HG02884 (cell line): ENCODE data around the gene TXNRD1.
"Not testable (repeated sequence)": the region's sequence is repeated elsewhere in the genome, so short reads cannot be mapped to it uniquely, and the experiment has no call there.

ENCODE experiments used
- ATAC-seq: cut with Tn5 transposase; IDR thresholded peaks from one replicate; pipeline ENCODE4 v1.9.1; 2021; ENCODE audit warnings: mild to moderate bottlenecking, moderate library complexity; ENCODE audit not compliant: unreplicated experiment

Gene TXNRD1

DNA sequence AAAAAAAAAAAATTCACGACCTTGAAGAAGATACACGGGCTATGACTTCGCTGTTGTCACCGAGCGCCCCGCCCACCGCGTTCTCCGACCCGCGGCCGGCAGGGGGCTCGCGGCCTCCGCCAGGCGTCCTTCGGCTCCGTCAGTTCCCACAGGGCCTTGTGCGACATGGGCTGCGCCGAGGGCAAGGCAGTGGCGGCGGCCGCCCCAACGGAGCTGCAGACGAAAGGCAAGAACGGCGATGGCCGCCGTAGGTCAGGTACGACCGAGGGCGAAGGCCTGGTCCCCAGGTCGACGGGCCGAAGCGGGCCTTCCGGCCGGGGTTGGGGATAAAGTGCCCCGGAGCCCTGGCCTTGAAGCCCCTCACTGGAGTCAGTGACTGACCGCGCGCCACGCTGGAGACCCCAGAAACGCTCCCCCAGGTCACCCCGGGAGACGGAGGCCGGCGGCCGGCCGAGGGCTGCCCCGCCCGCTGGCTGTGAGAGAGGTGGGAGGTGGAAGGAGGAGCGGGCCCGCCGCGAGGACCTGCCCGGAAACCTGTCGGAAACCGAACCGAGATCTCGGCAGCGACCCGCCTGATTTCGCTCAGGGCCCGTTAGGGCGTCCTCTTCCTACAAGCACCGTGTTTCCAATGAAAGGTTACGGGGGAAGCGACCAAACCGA lies at the start of gene TXNRD1:
TSS of gene TXNRD1 (plus strand) at position 142 of the 660 bp plus-strand sequence. CDS start at position 166, 24 bp downstream.
- peak; percentile 84 for ATAC-seq

DNA sequence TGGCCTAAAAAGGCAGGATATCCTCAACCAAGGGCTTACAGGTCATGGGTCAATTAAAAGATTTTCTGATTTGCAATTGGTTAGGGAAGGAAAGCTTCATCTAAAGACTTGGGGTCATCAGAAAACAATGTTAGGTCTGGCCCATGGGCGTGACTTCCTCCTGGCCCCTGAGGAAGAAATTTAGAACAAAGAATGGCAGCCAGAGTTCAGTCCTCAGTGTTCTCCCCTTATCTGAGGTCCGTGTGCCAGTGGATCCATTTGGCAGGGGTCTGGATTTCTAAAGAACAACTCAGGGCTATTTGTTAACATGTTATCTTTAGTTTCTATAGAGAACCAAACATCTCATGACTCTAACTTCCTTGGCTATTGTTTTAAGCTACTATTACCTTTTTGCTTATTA lies 49.8 kb upstream of the TXNRD1 start:
- ATAC-seq, result no peak

DNA sequence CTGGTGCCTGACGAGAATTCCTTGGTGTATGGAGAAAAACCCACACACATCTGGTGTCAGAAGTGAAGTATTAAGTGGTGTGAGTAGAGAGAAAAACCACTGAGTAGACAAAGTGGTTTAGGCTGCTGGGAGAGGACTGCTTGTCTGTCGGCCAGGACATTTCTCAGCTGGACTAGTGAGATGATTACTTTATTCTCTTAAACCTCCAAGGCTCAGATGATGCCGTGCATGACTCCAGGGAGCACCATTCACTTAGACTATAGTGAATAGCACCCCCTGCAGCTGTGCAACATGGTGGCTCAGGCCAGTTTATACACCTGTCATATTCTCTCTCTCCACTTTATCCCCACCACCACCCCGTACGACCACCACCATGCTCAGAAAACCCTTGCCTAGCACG lies 49.1 kb upstream of the TXNRD1 start:
- no peak for ATAC-seq

DNA sequence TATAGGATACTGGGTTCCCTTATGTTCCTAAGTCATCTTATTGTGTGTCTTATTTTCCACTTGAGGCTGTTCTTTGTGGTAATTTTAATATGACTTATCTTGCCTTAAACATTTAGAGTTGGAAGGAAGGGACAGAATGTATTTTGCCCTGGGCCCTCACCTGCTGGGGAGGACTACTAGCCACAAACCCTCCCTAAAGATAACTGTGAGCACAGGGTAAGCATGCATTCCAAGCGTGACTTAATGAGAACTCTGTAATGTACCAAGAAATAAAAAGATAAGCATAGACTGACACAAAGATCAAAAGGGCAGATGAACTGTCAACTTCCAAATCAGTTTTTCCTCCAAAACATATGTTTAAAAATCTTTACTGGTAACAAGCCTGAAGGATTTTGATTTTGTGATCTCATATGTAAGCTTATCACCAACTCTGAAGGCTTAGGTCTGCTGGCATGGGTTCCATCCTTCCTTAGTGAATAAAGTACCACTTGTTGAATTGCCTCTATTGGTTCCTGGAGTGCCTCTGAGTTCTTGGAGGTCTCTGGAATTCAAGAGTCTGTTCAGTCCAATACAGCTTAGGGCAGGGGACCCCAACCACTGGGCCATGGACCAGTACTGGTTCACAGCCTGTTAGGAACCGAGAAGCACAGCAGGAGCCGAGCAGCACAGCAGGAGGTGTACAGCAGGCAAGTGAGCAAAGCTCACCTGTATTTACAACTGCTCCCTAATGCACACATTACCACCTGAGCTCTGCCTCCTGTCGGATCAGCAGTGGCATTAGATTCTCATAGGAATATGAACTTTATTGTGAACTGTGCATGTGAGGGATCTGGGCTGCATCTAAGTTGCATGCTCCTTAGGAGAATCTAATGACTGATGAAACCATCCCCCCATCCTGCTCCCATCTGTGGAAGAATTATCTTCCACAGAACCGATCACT lies 47.8 kb upstream of the TXNRD1 start:
- no peak for ATAC-seq

DNA sequence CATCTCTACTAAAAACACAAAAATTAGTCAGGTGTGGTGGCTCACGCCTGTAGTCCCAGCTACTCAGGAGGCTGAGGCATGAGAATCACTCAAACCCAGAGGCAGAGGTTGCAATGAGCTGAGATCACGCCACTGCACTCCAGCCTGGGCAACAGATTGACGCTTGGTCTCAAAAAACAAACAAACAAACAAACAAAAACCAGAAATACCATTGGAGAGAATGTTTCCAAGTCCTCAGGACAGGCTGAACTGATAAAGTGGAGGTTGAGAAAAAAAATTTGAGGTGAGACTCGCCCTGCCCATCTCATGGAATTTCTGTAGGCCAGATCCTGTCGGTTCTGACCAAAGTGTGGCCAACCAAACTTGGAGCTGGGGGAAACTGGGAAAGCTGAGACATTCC lies 47.0 kb upstream of the TXNRD1 start:
- no peak for ATAC-seq

DNA sequence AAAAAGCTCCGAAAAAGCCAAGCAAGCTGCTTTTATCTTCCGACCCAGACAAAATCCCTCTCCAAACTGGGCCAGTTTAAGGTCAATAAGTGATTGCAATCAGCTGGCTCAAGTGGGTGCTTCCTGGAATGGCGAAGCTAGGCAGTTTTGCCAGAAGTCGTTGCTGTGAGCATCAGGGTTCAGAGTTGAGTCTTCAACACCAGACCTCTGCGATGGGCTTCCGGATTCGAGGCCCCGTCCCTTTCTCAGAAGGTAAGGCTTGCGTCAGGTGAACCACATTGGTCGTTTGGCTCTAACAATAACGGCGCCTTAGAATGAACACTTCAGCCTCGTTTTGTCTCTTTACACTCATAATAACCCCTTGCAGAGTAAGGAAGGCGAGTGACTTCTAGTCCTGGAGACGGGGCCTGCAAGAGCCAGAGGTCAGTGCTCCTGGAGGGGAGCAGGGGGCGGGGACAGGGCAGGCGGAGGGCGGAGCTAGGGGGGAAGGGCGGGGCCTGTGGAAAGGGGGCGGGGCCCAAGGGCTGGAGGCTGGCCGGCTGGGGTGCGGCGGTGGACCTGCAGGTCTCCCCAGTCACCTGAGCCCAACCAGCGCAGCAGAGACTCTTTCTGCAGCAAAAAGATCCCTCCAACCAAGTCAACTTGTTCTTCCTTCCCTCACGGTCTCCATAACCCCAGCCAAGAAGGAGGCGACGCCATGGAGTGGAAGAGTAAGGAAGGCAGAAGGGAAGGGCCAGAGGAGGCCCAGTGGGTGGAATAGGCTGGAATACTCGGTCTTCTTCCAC lies 43.6 kb upstream of the TXNRD1 start:
- ATAC-seq, result no peak

DNA sequence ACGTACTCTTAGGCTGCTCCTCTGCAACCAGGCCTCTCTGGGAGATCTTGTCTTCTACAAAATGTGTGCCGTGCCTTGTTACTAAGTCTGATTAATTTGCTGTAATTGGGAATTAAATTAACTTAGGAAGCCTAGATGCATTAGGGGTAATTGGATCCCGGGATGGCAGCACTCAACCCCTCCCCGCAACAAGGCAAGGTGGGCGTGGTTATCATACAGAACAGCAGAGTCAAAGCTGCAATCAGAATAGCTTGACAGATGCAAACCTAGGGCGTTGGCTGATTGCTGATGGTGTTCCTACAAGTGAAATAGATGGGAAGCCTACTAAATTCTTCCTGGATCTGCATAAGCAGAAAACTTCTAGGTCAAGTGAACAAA lies 43.0 kb upstream of the TXNRD1 start:
- ATAC-seq, result no peak

DNA sequence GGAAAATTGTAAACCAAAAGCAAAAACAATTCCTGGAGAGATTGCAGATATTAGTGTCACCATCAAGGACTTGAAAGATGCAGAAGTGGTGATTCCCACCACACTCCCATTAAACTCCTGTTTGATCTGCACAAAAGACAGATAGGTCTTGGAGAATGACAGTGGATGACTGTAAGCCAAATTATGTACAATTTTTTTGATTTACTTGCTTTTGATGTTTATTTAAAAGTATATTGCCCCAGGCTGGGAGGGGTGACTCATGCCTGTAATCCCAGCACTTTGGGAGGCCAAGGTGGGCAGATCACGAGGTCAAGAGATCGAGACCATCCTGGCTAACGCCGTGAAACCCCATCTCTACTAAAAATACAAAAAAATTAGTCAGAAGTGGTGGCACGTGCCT lies 41.8 kb upstream of the TXNRD1 start:
- ATAC-seq, result not testable (repeated sequence)

DNA sequence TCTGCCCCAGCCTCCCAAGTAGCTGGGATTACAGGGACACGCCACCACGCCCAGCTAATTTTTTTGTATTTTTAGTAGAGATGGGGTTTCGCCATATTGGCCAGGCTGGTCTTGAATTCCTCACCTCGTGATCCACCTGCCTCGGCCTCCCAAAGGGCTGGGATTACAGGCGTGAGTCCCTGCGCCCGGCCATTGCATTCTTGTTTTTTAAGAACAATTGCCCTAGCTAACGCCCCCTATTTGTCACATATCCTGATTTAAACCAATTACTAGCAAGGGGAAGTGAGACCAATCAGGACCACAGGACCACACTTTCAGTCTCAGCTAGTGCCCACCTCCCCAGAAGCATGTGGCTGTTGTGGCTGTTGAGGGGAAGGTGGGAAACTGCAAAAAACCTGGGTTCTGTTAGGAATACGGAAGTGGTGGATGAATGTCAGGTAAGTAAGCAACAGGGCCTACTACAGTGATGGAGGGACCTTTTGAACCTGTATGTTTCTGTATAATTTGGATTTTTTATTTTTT lies 39.8 kb upstream of the TXNRD1 start:
- ATAC-seq, result no peak

DNA sequence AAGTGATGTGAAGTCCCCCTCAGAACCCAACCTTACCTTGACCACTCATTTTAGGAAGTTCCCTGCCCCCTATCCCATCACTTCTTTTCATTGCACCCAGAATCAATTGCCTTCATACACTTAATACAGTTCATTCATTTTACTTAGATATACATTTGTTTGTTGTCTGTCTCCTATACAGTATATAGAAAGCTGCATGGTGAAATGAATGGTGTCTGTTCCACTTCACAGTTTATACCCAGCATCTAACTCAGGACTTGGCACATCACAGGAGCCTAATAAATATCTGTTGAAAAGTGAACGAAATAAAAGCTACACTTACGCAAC lies 38.3 kb upstream of the TXNRD1 start:
- no peak for ATAC-seq

DNA sequence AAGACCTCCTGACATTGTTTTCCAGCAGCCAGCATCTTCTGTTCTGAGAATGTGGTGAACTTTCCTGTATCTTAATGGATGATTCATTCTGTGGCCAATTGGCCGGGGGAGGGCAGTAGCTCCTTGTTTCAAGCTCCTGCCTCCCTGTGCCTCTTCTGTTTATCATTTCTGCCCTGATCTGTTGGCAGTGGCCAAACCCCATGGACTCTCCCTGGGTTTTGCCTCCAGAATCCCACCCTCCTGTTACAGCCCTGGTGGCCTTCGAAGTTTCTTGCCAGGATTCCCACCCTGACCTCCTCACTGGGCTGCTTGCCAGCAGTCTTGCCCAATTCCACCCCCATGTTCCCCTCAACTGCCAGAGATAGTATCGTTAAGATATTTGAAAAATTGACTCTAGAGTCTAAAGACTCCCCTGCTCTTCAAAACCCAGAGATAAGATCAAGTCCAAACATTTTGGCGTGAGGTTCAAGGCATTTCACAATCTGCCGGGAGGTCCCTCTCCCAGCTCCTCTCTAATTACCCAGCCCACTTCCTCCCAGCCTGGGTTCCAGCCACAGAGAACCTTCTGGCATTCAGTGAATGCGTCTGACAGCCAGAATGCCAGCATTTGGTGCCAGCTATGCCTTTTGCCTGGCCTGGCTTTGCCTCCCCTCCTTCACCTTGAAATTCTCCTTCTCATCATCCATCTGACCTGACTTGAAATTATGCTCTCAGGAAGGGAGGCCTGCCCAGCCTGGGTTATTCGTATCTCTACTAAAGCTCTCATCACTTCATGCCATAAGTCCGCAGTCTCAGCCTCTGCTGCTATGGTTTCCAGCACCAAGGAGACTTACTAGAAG lies 37.7 kb upstream of the TXNRD1 start:
- no peak for ATAC-seq

DNA sequence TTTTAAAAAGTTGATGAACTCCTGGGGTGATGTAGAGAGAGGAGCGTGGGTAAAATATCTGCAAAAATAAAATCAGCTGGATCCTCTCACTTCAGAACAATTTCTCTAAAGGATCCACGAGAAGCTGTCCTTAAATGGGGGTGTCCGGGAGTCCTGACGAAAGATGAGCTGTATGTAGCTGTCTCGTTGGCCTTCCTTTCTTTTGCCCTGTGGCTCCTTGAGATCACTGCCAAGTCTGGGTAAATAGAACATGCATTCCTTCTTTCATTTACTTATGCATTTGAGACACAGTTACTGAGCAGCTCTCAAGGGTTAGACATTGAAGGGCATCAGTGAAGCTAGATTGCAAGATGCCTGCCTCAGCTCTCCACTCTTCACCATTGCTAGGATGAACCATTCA lies 35.2 kb upstream of the TXNRD1 start:
- ATAC-seq, result no peak

DNA sequence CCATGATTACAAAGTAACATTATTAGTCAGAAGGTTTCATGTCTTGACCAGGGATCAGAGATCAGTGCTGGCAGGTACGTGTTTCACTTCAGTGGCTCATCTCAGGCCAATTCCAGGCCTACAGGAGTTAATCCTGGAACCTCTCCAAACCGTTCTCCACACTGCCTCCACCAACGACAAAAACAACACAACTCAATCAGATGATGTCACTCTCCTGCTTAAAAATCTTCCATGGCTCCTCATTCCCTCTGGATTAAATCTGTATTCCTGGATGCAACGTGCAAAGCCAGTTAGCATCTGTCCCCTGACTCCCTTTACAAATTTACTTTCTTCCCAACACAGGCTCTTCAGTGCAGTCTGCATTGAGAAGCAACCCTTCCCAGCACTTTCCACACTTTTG lies 34.3 kb upstream of the TXNRD1 start:
- ATAC-seq, result no peak

DNA sequence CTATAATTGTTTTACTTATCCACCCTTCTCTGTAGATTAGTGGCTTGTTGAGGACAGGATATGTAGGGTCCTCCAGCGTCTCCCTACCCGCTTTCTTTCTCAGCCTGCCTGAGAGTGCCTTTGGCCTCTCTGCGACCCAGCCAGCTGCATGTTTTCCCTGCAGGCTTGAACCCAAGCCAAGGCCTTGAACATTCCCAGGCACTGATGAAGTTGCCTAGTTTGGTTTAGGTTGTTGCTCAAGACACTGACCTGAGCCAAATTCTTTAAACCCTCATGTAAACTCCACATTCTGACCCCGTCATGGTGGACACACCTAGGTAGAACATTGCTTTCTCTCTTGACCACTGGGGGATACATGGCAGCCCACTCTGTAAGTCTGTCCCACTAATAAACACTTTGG lies 33.4 kb upstream of the TXNRD1 start:
- ATAC-seq, result no peak

DNA sequence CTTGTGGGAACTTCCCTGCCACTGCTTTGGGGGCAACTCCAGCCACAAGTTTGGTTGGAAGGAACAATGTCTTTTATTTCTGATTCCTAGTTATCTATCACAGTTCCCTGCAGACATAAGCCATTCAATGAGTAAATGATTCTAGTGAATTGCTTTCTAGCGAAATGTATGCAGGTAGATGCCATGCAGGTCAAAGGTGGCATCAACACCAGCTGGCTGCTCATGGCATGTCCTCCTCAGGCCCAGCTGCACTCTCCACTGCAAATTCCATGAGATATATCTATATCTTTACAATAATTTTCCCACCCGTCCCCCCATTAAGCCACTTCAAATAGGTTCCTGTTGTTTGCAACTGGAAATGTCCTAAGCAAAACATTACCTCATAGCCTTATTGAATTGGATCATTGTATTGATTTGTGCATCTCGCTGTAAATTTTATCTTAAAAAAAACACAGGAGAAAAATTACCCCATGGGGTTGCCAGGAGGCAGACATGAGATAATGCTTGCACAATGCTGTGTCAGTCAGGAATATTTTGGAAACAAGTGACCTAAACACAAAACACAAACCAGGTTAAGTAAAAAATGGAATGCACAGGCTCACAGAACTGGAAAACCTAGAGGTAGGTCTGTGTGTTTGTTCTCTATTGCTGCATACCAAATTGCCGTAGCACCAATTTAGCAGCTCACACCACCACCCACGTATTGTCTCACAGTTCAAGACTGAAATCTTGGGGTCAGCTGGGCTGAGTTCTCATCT lies 32.8 kb upstream of the TXNRD1 start:
- no peak for ATAC-seq

DNA sequence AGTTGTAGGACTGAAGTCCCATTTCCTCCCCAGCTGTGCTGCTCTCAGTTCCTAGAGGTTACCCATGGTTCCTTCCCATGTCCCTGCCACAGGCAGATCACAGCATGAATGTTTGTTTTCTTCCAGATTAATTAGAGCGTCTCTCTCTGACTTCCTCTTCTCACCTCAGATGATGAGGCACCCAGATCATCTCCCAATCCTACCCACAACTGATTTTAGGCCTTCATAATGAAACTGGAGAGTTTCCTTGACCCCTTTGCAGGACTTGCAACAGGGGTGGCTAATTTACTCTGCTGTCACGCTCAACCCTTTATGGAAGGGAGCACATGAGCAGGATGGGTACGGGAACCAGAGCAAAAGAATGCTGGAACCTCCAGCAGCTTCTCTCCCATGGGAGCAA lies 32.1 kb upstream of the TXNRD1 start:
- ATAC-seq, result no peak

DNA sequence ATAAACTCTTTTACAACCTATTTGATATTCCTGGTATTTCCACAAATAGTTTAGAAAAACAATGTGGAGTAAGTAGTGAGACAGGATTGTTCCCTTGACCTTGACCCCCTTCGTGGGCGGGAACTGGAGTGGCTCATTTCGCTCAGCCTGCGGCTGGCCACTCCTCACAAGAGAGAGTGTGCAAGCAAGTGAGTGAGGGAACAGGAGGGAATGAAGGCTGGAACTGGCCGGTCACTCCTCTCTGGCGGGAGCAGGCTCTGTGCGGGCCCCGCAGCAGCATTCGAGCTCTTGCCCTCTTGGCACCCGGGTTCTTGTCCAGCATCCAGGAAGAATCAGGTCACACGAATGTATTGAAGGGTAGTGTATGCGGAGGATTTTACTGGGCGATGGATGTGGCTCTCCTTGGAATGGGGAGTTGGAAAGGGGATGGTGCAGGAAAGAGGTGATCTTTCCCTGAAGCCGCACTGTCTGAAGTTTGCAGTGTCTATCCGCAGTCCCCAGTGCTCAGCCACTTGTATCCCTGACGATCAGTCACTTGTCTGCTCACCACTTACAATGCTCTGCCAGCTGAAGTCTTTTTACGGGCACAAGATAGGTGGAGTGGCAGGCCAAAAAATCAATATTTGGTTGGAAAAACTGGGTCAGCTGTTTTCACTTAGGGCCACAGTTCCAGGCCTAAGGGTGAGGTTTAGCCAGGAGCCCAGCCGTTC lies 28.0 kb upstream of the TXNRD1 start:
- ATAC-seq, result no peak

DNA sequence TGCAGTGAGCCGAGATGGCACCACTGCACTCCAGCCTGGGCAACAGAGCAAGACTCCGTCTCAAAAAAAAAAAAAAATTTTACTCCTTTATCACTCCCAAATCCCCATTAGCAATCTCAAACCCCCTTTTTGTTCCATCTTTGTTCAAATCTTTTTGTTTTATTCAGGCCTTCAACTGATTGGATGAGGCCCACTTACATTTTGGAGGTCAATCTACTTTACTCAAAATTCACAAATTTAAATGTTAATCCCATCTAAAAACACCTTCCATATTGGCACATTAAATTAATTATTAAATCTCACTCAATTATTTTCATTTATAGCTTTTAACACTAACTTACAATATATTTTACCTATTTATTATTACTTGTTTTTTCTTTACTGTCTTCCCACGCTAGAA lies 27.0 kb upstream of the TXNRD1 start:
- ATAC-seq, result no peak

DNA sequence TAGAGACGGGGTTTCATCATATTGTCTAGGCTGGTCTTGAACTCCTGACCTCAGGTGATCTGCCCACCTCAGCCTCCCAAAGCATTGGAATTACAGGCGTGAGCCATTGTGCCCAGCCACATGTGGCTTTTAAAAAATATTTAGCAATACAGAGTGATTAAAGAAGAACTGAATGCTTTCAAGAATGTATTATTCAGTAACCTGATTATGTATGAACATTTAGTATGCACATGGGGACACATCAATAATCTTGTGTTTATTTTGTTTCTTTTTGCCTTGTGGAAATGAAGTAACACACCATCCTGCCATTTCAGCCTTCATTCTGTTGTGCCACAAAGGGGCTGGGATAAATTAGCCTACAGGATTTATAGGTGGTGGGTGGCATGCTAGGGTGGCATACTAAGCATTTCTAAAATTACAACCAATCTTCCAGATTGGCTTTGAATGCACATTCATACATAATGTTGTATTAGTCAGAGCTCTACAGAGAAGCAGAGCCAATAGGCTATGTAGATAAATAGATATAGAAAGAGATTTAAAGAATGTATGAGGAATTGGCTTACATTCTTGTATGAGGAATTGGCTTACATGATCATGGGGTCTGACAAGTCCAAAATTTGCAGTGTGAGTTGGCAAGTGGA lies 25.5 kb upstream of the TXNRD1 start:
- ATAC-seq, result no peak
